GM12873 (cell line): ENCODE data around the gene RALGPS2.

Source experiments
- TF ChIP-seq, protein P1 (sequence below): IDR thresholded peaks from 2 replicates; pipeline ENCODE4 v1.5.1; 2012; ENCODE audit warnings: low read depth, mild to moderate bottlenecking, moderate library complexity, low read length, control low read depth; ENCODE audit not compliant: insufficient read depth; ENCODE audit errors: missing control alignments

The RALGPS2 gene

DNA sequence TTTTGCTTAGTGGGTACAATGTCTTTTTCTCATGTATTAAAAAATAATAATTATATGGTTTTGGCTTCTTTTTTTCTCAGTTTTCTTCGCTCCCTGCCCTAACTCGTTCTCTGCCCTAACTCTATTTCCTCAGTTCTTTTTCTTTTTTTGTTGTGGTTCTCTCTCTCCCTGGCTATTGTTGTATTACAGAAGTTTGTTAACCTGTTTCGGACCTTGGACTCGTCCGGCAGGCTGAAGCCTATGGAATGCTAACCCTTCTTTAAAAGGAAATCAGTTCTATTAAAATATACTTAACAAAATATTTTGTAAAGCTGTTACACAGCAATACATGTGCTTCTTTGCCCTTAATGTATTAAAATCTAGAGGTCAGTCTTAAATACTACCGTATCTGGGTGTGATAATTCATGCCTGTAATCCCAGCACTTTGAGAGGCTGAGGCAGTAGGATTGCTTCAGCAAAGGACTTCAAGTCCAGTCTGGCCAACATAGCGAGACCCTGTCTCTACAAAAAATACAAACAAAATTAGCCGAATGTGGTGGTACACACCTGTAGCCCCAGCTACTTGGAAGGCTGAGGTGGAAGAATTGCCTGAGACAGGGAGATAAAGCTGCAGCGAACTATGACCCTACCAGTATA, 81.7 kb downstream of the RALGPS2 start:
- TF ChIP-seq, protein P1, sequence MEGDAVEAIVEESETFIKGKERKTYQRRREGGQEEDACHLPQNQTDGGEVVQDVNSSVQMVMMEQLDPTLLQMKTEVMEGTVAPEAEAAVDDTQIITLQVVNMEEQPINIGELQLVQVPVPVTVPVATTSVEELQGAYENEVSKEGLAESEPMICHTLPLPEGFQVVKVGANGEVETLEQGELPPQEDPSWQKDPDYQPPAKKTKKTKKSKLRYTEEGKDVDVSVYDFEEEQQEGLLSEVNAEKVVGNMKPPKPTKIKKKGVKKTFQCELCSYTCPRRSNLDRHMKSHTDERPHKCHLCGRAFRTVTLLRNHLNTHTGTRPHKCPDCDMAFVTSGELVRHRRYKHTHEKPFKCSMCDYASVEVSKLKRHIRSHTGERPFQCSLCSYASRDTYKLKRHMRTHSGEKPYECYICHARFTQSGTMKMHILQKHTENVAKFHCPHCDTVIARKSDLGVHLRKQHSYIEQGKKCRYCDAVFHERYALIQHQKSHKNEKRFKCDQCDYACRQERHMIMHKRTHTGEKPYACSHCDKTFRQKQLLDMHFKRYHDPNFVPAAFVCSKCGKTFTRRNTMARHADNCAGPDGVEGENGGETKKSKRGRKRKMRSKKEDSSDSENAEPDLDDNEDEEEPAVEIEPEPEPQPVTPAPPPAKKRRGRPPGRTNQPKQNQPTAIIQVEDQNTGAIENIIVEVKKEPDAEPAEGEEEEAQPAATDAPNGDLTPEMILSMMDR: no peak

DNA sequence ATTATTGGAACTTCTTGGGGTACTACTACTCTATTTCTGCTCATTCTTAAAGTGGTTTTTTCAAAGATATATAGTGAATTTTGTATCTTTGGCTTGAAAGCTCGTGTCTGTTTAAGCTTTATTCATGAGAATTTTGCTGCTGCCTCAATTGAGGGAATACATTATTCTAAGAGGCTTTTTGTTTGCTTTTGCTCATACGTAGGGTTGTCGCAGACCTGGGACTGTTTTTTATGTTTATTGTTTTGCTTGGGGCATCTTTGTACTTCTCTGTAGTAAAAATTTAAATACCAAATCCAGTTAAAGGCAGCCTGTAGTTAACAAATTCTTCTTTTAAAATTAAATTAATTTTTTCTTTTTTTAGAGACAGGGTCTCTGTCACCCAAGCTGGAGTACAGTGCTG, 83.5 kb downstream of the RALGPS2 start:
- TF ChIP-seq, protein P1: no peak

- TF ChIP-seq, protein P1: no peak
These were observed 85.5 kb downstream of the RALGPS2 start for GRCh38 chr1:178810585-178810984.

DNA sequence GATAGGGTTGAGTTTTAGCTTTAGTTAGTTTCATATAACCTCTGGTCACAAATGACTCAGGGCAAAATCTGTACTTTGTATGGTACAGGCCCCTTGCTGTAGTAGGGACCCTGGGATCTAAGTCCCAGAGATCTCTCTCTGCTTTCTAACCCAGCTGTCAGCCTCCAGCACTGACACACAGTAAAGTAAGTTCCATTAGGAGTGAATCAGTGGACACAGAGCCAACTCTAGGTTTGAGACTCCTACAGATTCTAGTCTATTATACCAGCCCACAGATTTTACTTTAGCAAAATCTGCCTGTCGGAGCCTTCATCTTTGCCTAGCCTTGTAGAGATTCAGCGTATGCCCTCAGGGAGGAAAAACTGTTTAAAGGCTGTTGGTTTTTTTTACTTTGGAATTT, 93.4 kb downstream of the RALGPS2 start:
- TF ChIP-seq, protein P1: no peak

DNA sequence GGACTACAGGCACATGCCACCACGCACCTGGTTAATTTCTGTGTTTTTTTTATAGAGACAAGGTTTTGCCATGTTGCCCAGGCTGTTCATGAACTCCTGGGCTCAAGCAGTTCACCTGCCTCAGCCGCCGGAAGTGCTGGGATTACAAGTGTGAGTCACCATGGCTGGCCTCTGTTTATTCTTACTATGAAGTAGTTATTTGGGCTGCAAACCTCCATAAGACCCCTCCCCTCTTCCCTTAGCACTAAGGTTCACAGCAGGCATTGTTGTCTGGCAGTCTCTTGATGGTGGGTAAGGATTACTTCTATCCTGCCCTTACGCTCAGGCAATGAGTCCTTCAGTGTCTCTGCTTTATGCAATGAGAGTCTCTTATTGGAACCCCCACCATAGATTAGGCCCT, 94.1 kb downstream of the RALGPS2 start:
- TF ChIP-seq, protein P1: no peak

DNA sequence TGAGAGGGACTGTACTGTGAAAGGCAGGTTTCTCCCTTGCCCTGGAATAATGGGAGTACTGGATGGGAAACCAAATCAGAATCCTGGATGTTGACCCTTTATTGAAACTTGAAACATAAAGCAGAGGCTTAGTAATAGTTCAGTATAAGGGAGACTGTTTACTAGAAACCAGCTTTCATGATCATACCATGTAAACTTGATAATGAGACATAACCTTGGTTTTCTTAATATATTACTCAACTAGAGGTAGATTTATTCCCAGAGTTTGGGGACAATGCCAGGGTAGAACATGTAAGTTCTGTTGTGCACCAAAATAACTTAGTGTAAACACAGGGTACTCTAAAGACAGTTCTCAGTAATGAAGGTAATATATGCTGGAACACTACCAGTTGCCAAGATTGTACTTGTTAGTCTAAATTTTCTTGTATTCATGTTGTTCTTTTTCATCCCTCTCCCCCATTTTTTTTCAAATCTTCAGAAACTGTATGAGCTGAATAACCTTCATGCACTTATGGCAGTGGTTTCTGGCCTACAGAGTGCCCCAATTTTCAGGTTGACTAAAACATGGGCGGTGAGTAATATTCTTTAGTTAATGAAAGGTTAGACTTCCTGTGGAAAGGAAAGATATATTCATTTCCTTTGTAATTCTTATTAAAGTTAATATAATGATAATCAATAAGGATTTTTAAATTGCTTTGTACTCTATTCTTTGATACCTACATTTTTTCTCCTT, 96.3 kb downstream of the RALGPS2 start:
- TF ChIP-seq, protein P1: no peak

- TF ChIP-seq, protein P1: no peak
These were observed 100.1 kb downstream of the RALGPS2 start for GRCh38 chr1:178825167-178825566.
